SU-DHL-6 (cell line): Measurements from ENCODE around the gene ALKBH5.

Experiments
- H2AFZ ChIP-seq: fragments of 200-600 bp; sonication (generic); 2 replicates; pipeline ENCODE4 v1.6.1; 2014; ENCODE audit warnings: low read depth, mild to moderate bottlenecking, moderate library complexity, mixed read lengths, antibody characterized with exemption, low read length; ENCODE audit not compliant: severe bottlenecking
- H3F3A ChIP-seq: fragments of 200-600 bp; shearing (Covaris generic); 2 replicates; pipeline ENCODE4 v1.6.0; 2016; ENCODE audit warnings: antibody characterized with exemption, mild to moderate bottlenecking; ENCODE audit not compliant: insufficient read depth
- H3K27ac ChIP-seq: fragments of 200-600 bp; sonication (generic); 2 replicates; pipeline ENCODE4 v1.5.1; 2016; ENCODE audit warnings: low read depth, mild to moderate bottlenecking, low read length, moderate library complexity, mixed read lengths
- H3K27me3 ChIP-seq: fragments of 200-600 bp; sonication (generic), shearing (Covaris generic); 2 replicates; pipeline ENCODE4 v1.6.0; 2014; ENCODE audit warnings: mild to moderate bottlenecking, low read length
- H3K36me3 ChIP-seq: fragments of 200-600 bp; sonication (generic); 2 replicates; pipeline ENCODE4 v1.6.1; 2014; ENCODE audit warnings: mild to moderate bottlenecking, low read length, mixed read lengths
- H3K4me2 ChIP-seq: fragments of 300-600, 200-600 bp; shearing (Covaris generic), sonication (generic); 2 replicates; pipeline ENCODE4 v1.6.0; 2014; ENCODE audit warnings: low read length, low read depth, mild to moderate bottlenecking; ENCODE audit not compliant: poor library complexity, severe bottlenecking
- H3K4me3 ChIP-seq: fragments of 200-600 bp; sonication (generic); 2 replicates; pipeline ENCODE4 v1.5.1; 2014; ENCODE audit warnings: antibody characterized with exemption, low read length, mild to moderate bottlenecking, mixed read lengths; ENCODE audit not compliant: insufficient read depth, poor library complexity, severe bottlenecking
- H3K79me2 ChIP-seq: fragments of 200-600 bp; sonication (generic); 2 replicates; pipeline ENCODE4 v1.6.1; 2014; ENCODE audit warnings: mild to moderate bottlenecking, low read length, moderate library complexity; ENCODE audit not compliant: insufficient read depth
- H3K9ac ChIP-seq: fragments of 200-600 bp; sonication (generic); 2 replicates; pipeline ENCODE4 v1.7.0; 2014; ENCODE audit warnings: mild to moderate bottlenecking, low read length
- H3K9me2 ChIP-seq: fragments of 200-600 bp; sonication (generic); replicated peaks from 2 replicates; pipeline ENCODE4 v1.6.1; 2014; ENCODE audit warnings: low read length; ENCODE audit not compliant: insufficient read depth
- H3K9me3 ChIP-seq: fragments of 200-600 bp; sonication (generic); 2 replicates; pipeline ENCODE4 v1.6.1; 2014; ENCODE audit warnings: low read length, mixed read lengths; ENCODE audit not compliant: insufficient read depth
- H4K20me1 ChIP-seq: fragments of 200-600 bp; sonication (generic); 2 replicates; pipeline ENCODE4 v1.6.1; 2014; ENCODE audit warnings: low read depth, mild to moderate bottlenecking, antibody characterized with exemption, low read length, moderate library complexity, mixed read lengths
- CTCF ChIP-seq: fragments of 200-600 bp; sonication (generic); IDR thresholded peaks from one replicate; pipeline ENCODE4 v1.5.1; 2017; ENCODE audit warnings: antibody characterized with exemption, mild to moderate bottlenecking, low read length, moderate library complexity; ENCODE audit not compliant: insufficient read depth, poor library complexity, severe bottlenecking
- EZH2phosphoT487 ChIP-seq: fragments of 200-600 bp; sonication (generic), shearing (Covaris generic); conservative IDR thresholded peaks from 2 replicates; pipeline ENCODE4 v1.6.1; 2018; ENCODE audit warnings: mild to moderate bottlenecking, antibody characterized with exemption, low read length, moderate library complexity, mixed read lengths

Gene ALKBH5

GRCh38 chr17:18141210-18141803 lies 42.3 kb upstream of the ALKBH5 start:
- H3K36me3 ChIP-seq: no peaks in the 10 kb centered on the region
- no peak overlapping the region for H2AFZ ChIP-seq
- no peaks in the 10 kb centered on the region for H3F3A ChIP-seq
- no peak overlapping the region for H3K9ac ChIP-seq
- no peaks in the 10 kb centered on the region for H4K20me1 ChIP-seq
- no peak overlapping the region for H3K27ac ChIP-seq
- H3K9me2 ChIP-seq: no peaks in the 10 kb centered on the region
- no peaks in the 10 kb centered on the region for H3K27me3 ChIP-seq
- no peaks in the 10 kb centered on the region for H3K79me2 ChIP-seq
- no peak for TF ChIP-seq EZH2phosphoT487
- peak; percentile 63 for TF ChIP-seq CTCF
- no peak overlapping the region for H3K4me2 ChIP-seq
- H3K9me3 ChIP-seq: no peaks in the 10 kb centered on the region
- H3K4me3 ChIP-seq: no peak overlapping the region

GRCh38 chr17:18142417-18142816 lies 41.2 kb upstream of the ALKBH5 start:
- Histone ChIP-seq H3K9me2 (no peaks in the 10 kb centered on the region), H3K9ac (no peak overlapping the region), H3K4me2 (no peak overlapping the region), H3K4me3 (no peak overlapping the region), H3K79me2 (no peaks in the 10 kb centered on the region), H2AFZ (no peak overlapping the region), H3K36me3 (no peaks in the 10 kb centered on the region), H3K27me3 (no peaks in the 10 kb centered on the region), H3K27ac (no peak overlapping the region), H3K9me3 (no peaks in the 10 kb centered on the region), H3F3A (no peaks in the 10 kb centered on the region), H4K20me1 (no peaks in the 10 kb centered on the region)
- no peak for TF ChIP-seq EZH2phosphoT487

GRCh38 chr17:18143044-18143936 lies 40.3 kb upstream of the ALKBH5 start:
- Histone ChIP-seq H3K79me2 (no peaks in the 10 kb centered on the region), H4K20me1 (no peaks in the 10 kb centered on the region), H3K4me2 (no peak overlapping the region), H3K9me3 (no peaks in the 10 kb centered on the region), H3K9ac (no peak overlapping the region), H3K36me3 (no peaks in the 10 kb centered on the region), H3K27me3 (no peaks in the 10 kb centered on the region), H3F3A (no peaks in the 10 kb centered on the region), H3K4me3 (no peak overlapping the region), H3K27ac (no peak overlapping the region), H2AFZ (no peak overlapping the region), H3K9me2 (no peaks in the 10 kb centered on the region)
- TF ChIP-seq CTCF: no peak
- TF ChIP-seq EZH2phosphoT487: no peak

- Histone ChIP-seq H3K79me2 (no peaks in the 10 kb centered on the region), H2AFZ (no peak overlapping the region), H3K9ac (no peak overlapping the region), H3K4me2 (no peak overlapping the region), H3K4me3 (no peak overlapping the region), H3K36me3 (no peaks in the 10 kb centered on the region), H3K9me3 (no peaks in the 10 kb centered on the region), H3F3A (no peaks in the 10 kb centered on the region), H4K20me1 (no peaks in the 10 kb centered on the region), H3K27me3 (no peaks in the 10 kb centered on the region), H3K27ac (no peak overlapping the region), H3K9me2 (no peaks in the 10 kb centered on the region)
- TF ChIP-seq CTCF: no peak
- no peak for TF ChIP-seq EZH2phosphoT487
Observed at GRCh38 chr17:18144261-18144660, 39.4 kb upstream of the ALKBH5 start.
